Parathyroid adenoma (tissue), 2 donors: ENCODE results near the gene HOXD12.

ENCODE experiments used
- H2AFZ ChIP-seq: fragments of 300-600 bp; sonication (generic); one replicate; pipeline ENCODE4 v1.7.0; 2017; ENCODE audit warnings: antibody characterized with exemption, mild to moderate bottlenecking
- H3K27ac ChIP-seq: fragments of 300-600 bp; sonication (generic); one replicate; pipeline ENCODE4 v1.7.0; 2017
- H3K27me3 ChIP-seq: fragments of 300-600 bp; sonication (generic); one replicate; pipeline ENCODE4 v1.7.0; 2017; ENCODE audit warnings: low read length; ENCODE audit not compliant: control insufficient read depth, insufficient read depth
- H3K36me3 ChIP-seq: fragments of 300-600 bp; sonication (generic); one replicate; pipeline ENCODE4 v1.7.0; 2017; ENCODE audit warnings: low read length; ENCODE audit not compliant: control insufficient read depth, insufficient read depth
- H3K4me1 ChIP-seq: fragments of 300-600 bp; sonication (generic); one replicate; pipeline ENCODE4 v1.7.0; 2017; ENCODE audit warnings: control low read depth
- H3K4me2 ChIP-seq: fragments of 300-600 bp; sonication (generic); one replicate; pipeline ENCODE4 v1.7.0; 2017; ENCODE audit warnings: low read length
- H3K4me3 ChIP-seq: fragments of 300-600 bp; sonication (generic); one replicate; pipeline ENCODE4 v1.7.0; 2017; ENCODE audit warnings: low read depth, low read length
- H3K79me2 ChIP-seq: fragments of 300-600 bp; sonication (generic); one replicate; pipeline ENCODE4 v1.7.0; 2017; ENCODE audit warnings: control low read depth
- H3K9ac ChIP-seq: fragments of 300-600 bp; sonication (generic); one replicate; pipeline ENCODE4 v1.7.0; 2017; ENCODE audit warnings: mild to moderate bottlenecking
- H3K9me3 ChIP-seq: fragments of 300-600 bp; sonication (generic); one replicate; pipeline ENCODE4 v1.7.0; 2017; ENCODE audit warnings: low read length; ENCODE audit not compliant: control insufficient read depth
- CTCF ChIP-seq: fragments of 300-600 bp; sonication (generic); IDR thresholded peaks from one replicate; pipeline ENCODE4 v1.7.0; 2017; ENCODE audit warnings: antibody characterized with exemption, mild to moderate bottlenecking
- donor health status: primary hyperparathyroidism.

Gene HOXD12

GRCh38 chr2:176096243-176096985 lies 3.2 kb upstream of the HOXD12 start:
- no peak overlapping the region for H3K4me3 ChIP-seq
- no peak overlapping the region for H2AFZ ChIP-seq
- H3K4me1 ChIP-seq: no peaks in the 10 kb centered on the region
- TF ChIP-seq CTCF: no peak
- no peaks in the 10 kb centered on the region for H3K9me3 ChIP-seq
- no peaks in the 10 kb centered on the region for H3K79me2 ChIP-seq
- no peak overlapping the region for H3K9ac ChIP-seq
- H3K4me2 ChIP-seq: no peak overlapping the region
- H3K27ac ChIP-seq: no peak overlapping the region
- H3K27me3 ChIP-seq: peaks cover 28% of the 10 kb centered on the region
- no peaks in the 10 kb centered on the region for H3K36me3 ChIP-seq

- H3K27ac ChIP-seq: no peak overlapping the region
- H3K4me3 ChIP-seq: no peak overlapping the region
- H3K79me2 ChIP-seq: no peaks in the 10 kb centered on the region
- H3K9ac ChIP-seq: no peak overlapping the region
- no peaks in the 10 kb centered on the region for H3K9me3 ChIP-seq
- H3K4me1 ChIP-seq: no peaks in the 10 kb centered on the region
- no peaks in the 10 kb centered on the region for H3K36me3 ChIP-seq
- H2AFZ ChIP-seq: peak overlapping the region; percentile 40
- peak overlapping the region; percentile 27 for H3K4me2 ChIP-seq
- TF ChIP-seq CTCF: peak; percentile 81
- H3K27me3 ChIP-seq: peaks cover 28% of the 10 kb centered on the region
Observed at GRCh38 chr2:176096986-176097819, 2.4 kb upstream of the HOXD12 start.

- Histone ChIP-seq H3K9me3 (no peaks in the 10 kb centered on the region), H3K4me1 (no peaks in the 10 kb centered on the region), H3K4me3 (no peak overlapping the region), H3K9ac (no peak overlapping the region), H3K36me3 (no peaks in the 10 kb centered on the region), H2AFZ (no peak overlapping the region), H3K27me3 (peaks cover 30% of the 10 kb centered on the region), H3K79me2 (no peaks in the 10 kb centered on the region), H3K27ac (no peak overlapping the region), H3K4me2 (peak overlapping the region; percentile 27)
- no peak for TF ChIP-seq CTCF
Observed at GRCh38 chr2:176097820-176098365, 1.7 kb upstream of the HOXD12 start.

GRCh38 chr2:176098366-176099158 lies 1.0 kb upstream of the HOXD12 start:
- Histone ChIP-seq H3K4me2 (no peak overlapping the region), H3K36me3 (no peaks in the 10 kb centered on the region), H3K9ac (no peak overlapping the region), H3K27ac (no peak overlapping the region), H2AFZ (no peak overlapping the region), H3K4me1 (no peaks in the 10 kb centered on the region), H3K4me3 (no peak overlapping the region), H3K9me3 (no peaks in the 10 kb centered on the region), H3K79me2 (no peaks in the 10 kb centered on the region), H3K27me3 (peaks cover 31% of the 10 kb centered on the region)
- TF ChIP-seq CTCF: no peak
